Measurements from ENCODE around the gene IL25. TPM values are rescaled to one million over a fixed set of nuclear protein-coding genes. Genes with fewer than 3 reads are reported as not detected.

Gene IL25
- total and polyA plus RNA-seq, 10 of the 15 experiments (the other 5 are each of a cell fraction or from before 2014, with no cell fraction given) = not detected

GRCh38 chr14:23373041-23373440 is 432 bp downstream of the IL25 start:
- Histone ChIP-seq H3K4me3 (no peak overlapping the region), H3K36me3 (ENCODE audit: control insufficient read depth in 2 of 2, insufficient read depth in 2 of 2, low read length in 1 of 2) (no peaks in the 10 kb centered on the region), H3K9me3 (replicated peaks; ENCODE audit: control insufficient read depth, insufficient read depth, low read length) (no peaks in the 10 kb centered on the region), H3K4me1 (ENCODE audit: control insufficient read depth, insufficient read depth, low read length) (no peaks in the 10 kb centered on the region), H3K9ac (ENCODE audit: control insufficient read depth, insufficient read depth, low read length) (no peak overlapping the region), H3K79me2 (ENCODE audit: control insufficient read depth, insufficient read depth, low read length) (no peaks in the 10 kb centered on the region), H3K4me2 (ENCODE audit: control insufficient read depth, insufficient read depth) (no peak overlapping the region), H3K27ac (ENCODE audit: control insufficient read depth, insufficient read depth) (no peak overlapping the region), H2AFZ (ENCODE audit: control insufficient read depth, low read depth, low read length) (no peak overlapping the region), H3K27me3 (replicated peaks in 1 of 2; ENCODE audit: control insufficient read depth in 2 of 2, insufficient read depth in 2 of 2, low read length in 1 of 2) (no peaks in the 10 kb centered on the region; a peak in 1 of 4 replicates), H4K20me1 (ENCODE audit: control insufficient read depth, insufficient read depth) (no peaks in the 10 kb centered on the region)
- FAIRE-seq (no peak), DNase-seq (ENCODE audit: low read depth, low spot score) (no peak), ATAC-seq (no peak)
- BruUV-seq (replicated peaks) = no TSS peak
- ChIA-PET RAD21 (ENCODE audit: unreplicated experiment) (no interaction called here), CTCF (no interaction called here), SMC1A (ENCODE audit: uncharacterized antibody, unreplicated experiment) (no interaction called here), POLR2A (no interaction called here)
- TF ChIP-seq BACH1 (IDR thresholded peaks at IDR 0.05; ENCODE audit: borderline replicate concordance) = no peak
- no peak for TF ChIP-seq MLLT1 (IDR thresholded peaks at IDR 0.05)
- TF ChIP-seq MTA2 (IDR thresholded peaks at IDR 0.05; ENCODE audit: low read depth) = no peak
- TF ChIP-seq MTA3 (IDR thresholded peaks at IDR 0.05; ENCODE audit: borderline replicate concordance, low read length) = no peak
- TF ChIP-seq RFX5 (IDR thresholded peaks at IDR 0.05; ENCODE audit: low read depth, low read length) = no peak
- TF ChIP-seq CBFB (IDR thresholded peaks at IDR 0.05; ENCODE audit: low read depth) = no peak
- TF ChIP-seq KLF5 (IDR thresholded peaks at IDR 0.05; ENCODE audit: partially characterized antibody) = no peak
- in situ Hi-C loops (cut with MboI) (no loop called here), intact Hi-C loops (cut with micrococcal nuclease; ENCODE audit: unreplicated experiment) (no loop called here)
- WGBS (ENCODE audit: insufficient coverage, insufficient replicate concordance, low lambda C conversion rate, missing lambda C conversion rate) = 0% methylated on average over 3 of the region's 3 CpGs

Data from GM12878 (cell line).